AG09309 (cell line): ENCODE results near the gene ITPRIPL2.

Experiments
- DNase-seq: peaks from one replicate; pipeline ENCODE4 v3.0.0-alpha.2; 2010; ENCODE audit warnings: low read depth
- H3K4me3 ChIP-seq: 2 replicates; pipeline ENCODE4 v1.5.1; 2011; ENCODE audit warnings: mild to moderate bottlenecking, low read depth, low read length, moderate library complexity; ENCODE audit not compliant: control insufficient read depth
- TF ChIP-seq, protein P1 (sequence below): IDR thresholded peaks from 2 replicates; pipeline ENCODE4 v1.5.1; 2011; ENCODE audit warnings: mild to moderate bottlenecking, low read depth, low read length, inconsistent platforms; ENCODE audit not compliant: insufficient read depth, control insufficient read depth; ENCODE audit errors: missing control alignments

ITPRIPL2 gene

GRCh38 chr16:19073344-19073743 is 40.4 kb upstream of the ITPRIPL2 start:
- no peak for DNase-seq
- TF ChIP-seq, protein P1, sequence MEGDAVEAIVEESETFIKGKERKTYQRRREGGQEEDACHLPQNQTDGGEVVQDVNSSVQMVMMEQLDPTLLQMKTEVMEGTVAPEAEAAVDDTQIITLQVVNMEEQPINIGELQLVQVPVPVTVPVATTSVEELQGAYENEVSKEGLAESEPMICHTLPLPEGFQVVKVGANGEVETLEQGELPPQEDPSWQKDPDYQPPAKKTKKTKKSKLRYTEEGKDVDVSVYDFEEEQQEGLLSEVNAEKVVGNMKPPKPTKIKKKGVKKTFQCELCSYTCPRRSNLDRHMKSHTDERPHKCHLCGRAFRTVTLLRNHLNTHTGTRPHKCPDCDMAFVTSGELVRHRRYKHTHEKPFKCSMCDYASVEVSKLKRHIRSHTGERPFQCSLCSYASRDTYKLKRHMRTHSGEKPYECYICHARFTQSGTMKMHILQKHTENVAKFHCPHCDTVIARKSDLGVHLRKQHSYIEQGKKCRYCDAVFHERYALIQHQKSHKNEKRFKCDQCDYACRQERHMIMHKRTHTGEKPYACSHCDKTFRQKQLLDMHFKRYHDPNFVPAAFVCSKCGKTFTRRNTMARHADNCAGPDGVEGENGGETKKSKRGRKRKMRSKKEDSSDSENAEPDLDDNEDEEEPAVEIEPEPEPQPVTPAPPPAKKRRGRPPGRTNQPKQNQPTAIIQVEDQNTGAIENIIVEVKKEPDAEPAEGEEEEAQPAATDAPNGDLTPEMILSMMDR = no peak
- no peak overlapping the region for H3K4me3 ChIP-seq

GRCh38 chr16:19073863-19074262 is 39.9 kb upstream of the ITPRIPL2 start:
- TF ChIP-seq, protein P1 = no peak
- no peak overlapping the region for H3K4me3 ChIP-seq
- no peak for DNase-seq

DNA sequence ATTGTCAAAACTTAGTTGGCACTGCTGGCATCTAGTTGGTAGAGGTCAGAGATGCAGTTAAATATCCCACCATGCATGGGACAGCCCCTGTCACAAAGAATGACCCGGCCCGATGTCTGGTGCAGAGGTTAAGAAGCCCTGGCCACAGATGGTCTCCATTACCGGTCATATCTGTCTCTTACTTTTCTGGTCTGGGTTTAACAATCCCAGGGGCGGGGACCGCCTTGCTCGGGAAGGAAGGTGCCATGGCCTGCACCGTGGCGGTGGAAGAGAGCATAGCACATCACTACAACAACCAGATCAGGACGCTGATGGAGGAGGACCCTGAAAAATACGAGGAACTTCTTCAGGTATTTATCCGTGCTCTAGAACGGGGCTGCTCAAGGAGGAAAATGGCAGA is 38.3 kb upstream of the ITPRIPL2 start:
- no peak overlapping the region for H3K4me3 ChIP-seq
- TF ChIP-seq, protein P1 = no peak
- no peak for DNase-seq

GRCh38 chr16:19077879-19078278 is 35.9 kb upstream of the ITPRIPL2 start:
- no peak for DNase-seq
- H3K4me3 ChIP-seq = no peak overlapping the region
- TF ChIP-seq, protein P1 = no peak

DNA sequence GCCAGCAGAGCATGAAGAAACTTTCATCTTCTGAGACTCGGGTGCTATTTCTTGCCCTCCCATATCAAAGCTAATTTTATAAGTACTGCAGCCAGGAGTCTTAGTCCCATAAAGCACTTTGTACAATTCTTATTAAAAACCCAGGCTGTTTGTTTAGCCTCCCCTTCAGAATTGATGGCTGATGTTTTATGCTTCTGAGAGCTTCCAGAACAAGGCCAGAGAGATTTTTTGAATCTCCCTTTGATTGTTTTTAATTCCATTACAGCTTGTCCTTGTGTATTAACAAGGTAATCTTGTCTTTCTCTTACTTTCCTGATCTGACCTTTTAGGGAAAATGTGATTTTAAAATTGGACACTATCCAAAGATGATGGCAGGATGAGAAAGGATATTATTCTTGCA is 30.1 kb upstream of the ITPRIPL2 start:
- DNase-seq = no peak
- TF ChIP-seq, protein P1 = no peak

DNA sequence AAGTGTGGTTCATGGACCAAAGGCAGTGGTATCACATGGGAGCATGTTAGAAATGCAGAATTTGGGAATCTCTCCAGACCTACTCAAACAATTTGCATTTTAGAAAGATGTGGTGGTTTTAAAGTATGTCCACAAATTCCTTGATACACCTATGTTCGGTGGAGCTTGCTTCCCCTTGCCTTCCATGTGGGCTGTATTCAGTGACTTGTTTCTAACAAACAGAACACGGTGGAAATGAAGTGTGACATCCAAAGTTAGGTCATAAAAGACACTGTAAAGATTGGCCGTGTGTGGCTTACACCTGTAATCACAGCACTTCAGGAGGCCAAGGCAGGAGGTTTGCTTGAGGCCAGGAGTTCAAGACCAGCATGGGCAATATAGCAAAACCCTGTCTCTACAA is 29.6 kb upstream of the ITPRIPL2 start:
- TF ChIP-seq, protein P1 = no peak
- DNase-seq = no peak

More for the DNA sequence above, 30.1 kb upstream of the ITPRIPL2 start:
- H3K4me3 ChIP-seq = no peak overlapping the region

GRCh38 chr16:19084879-19085278 is 28.9 kb upstream of the ITPRIPL2 start:
- DNase-seq = no peak
- H3K4me3 ChIP-seq = no peak overlapping the region
- TF ChIP-seq, protein P1 = no peak

More for the DNA sequence above, 29.6 kb upstream of the ITPRIPL2 start:
- H3K4me3 ChIP-seq = no peak overlapping the region
